Measurements from ENCODE around the gene CTCF. TPM values are rescaled to one million over a fixed set of nuclear protein-coding genes. Genes with fewer than 3 reads are reported as not detected.

Gene CTCF
- total RNA-seq, 4 donors from 2014 or later, result 26.1 to 39.6 (median 31.8) TPM

GRCh38 chr16:67534431-67534830 is 27.9 kb upstream of the CTCF start:
- Histone ChIP-seq H3K36me3 (peaks cover 0 to 2% (median 0%) of the 10 kb centered on the region in 3 donors), H3K27me3 (no peaks in the 10 kb centered on the region), H3K27ac (no peak overlapping the region), H3K9me3 (no peaks in the 10 kb centered on the region), H3K4me3 (no peak overlapping the region), H3K4me1 (peaks cover 0 to 86% (median 36%) of the 10 kb centered on the region in 4 donors)
- TF ChIP-seq, protein P1, sequence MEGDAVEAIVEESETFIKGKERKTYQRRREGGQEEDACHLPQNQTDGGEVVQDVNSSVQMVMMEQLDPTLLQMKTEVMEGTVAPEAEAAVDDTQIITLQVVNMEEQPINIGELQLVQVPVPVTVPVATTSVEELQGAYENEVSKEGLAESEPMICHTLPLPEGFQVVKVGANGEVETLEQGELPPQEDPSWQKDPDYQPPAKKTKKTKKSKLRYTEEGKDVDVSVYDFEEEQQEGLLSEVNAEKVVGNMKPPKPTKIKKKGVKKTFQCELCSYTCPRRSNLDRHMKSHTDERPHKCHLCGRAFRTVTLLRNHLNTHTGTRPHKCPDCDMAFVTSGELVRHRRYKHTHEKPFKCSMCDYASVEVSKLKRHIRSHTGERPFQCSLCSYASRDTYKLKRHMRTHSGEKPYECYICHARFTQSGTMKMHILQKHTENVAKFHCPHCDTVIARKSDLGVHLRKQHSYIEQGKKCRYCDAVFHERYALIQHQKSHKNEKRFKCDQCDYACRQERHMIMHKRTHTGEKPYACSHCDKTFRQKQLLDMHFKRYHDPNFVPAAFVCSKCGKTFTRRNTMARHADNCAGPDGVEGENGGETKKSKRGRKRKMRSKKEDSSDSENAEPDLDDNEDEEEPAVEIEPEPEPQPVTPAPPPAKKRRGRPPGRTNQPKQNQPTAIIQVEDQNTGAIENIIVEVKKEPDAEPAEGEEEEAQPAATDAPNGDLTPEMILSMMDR (IDR thresholded peaks at IDR 0.05), result no peak
- TF ChIP-seq EP300 (IDR thresholded peaks at IDR 0.05), result no peak
- no peak for TF ChIP-seq POLR2A (IDR thresholded peaks at IDR 0.05)
- DNase-seq (ENCODE audit: low spot score in 2 of 2), result no peak

- Histone ChIP-seq H3K27me3 (no peaks in the 10 kb centered on the region), H3K4me1 (peaks cover 0 to 93% (median 36%) of the 10 kb centered on the region in 4 donors), H3K9me3 (no peaks in the 10 kb centered on the region), H3K4me3 (no peak overlapping the region), H3K27ac (no peak overlapping the region), H3K36me3 (peaks cover 0 to 9% (median 0%) of the 10 kb centered on the region in 3 donors)
- TF ChIP-seq, protein P1 (IDR thresholded peaks at IDR 0.05), result no peak
- TF ChIP-seq EP300 (IDR thresholded peaks at IDR 0.05), result no peak
- no peak for TF ChIP-seq POLR2A (IDR thresholded peaks at IDR 0.05)
- 96 to 100% methylated on average over 2 of the region's 2 CpGs for WGBS, 2 donors
- no peak for DNase-seq (ENCODE audit: low spot score in 2 of 2)
Measured at GRCh38 chr16:67535201-67535600, 27.1 kb upstream of the CTCF start.

DNA sequence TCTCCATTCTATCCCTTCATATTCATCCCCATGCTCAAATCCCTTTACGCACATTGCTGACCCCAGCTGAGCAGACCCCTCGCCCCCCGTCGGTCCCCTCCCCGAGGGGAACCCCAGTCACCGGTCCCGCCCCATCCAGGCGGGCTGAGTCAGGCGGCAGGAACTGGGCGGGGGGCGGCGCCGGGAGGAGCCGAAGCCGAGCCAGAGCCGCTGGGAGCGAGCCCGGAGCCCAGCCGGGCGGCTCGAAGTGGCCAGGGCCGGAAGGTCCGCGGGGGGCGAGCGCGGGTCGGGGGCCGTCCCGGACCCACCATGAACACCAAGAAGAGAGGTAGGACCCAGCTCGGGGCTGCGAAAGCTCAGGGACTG is 25.1 kb upstream of the CTCF start:
- peak overlapping the region; percentile 54 to 90 (median 82) for H3K27ac ChIP-seq
- WGBS, 2 donors, result 1% methylated on average over 14 to 15 of the region's 32 CpGs
- H3K4me1 ChIP-seq, result peaks cover 0 to 91% (median 24%) of the 10 kb centered on the region in 4 donors
- no peaks in the 10 kb centered on the region for H3K27me3 ChIP-seq
- H3K9me3 ChIP-seq, result no peaks in the 10 kb centered on the region
- H3K4me3 ChIP-seq, result peak overlapping the region; percentile 43 to 78 (median 63)
- H3K36me3 ChIP-seq, result peaks cover 0 to 30% (median 4%) of the 10 kb centered on the region in 3 donors
- TF ChIP-seq, protein P1 (IDR thresholded peaks at IDR 0.05), result no peak
- TF ChIP-seq POLR2A (IDR thresholded peaks at IDR 0.05) (peak in 1 of 2 donors; percentile 55), EP300 (IDR thresholded peaks at IDR 0.05) (peak in 1 of 2 donors; percentile 21)
- DNase-seq (ENCODE audit: low spot score in 2 of 2), result no peak

DNA sequence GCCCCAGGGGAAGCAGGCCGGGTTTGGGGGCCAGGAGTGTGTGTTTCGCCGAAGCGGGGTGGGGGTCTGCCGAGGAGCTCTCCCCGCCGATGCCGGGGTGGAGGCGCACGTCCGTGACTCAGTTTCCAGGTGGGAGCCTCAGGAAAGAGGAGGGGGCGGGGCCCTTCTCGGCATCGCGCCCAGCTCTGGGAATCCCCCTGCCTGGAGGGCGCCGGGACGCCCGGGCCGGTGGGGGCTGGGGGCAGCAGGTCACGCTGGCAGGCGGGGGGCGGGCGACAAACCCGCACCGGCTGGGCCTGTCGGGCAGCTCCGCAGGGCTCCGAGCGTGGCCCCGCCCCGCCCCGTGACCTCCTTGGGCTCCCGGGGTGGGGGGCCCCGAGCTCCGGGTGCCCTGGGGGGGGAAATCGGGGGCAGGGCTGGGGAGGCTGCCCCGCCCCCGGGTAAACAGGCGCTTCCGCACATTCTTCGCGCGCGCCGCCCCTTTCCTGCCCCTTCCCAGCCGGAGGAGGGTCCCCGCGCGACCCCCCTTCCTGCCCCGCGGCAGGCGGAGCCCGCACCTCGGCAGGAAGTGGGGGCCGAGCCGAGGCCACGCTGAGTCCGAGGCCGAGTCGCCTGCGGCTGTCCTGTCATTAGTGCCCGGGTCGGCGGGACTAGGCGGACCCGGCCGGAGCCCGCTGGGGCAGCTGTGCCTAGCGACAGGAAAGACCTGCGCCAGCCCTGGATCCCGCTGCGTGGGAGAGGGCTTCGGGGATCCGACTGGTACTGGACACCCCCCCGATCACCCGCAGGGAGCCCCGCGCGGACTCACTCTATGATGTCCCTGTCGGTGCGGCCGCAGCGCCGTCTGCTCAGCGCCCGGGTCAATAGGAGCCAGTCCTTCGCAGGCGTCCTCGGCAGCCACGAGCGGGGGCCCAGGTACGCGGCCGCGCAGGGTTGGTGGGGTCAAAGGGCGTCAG is 24.4 kb upstream of the CTCF start:
- Histone ChIP-seq H3K4me3 (peak overlapping the region; percentile 43 to 78 (median 63)), H3K27me3 (no peaks in the 10 kb centered on the region), H3K9me3 (no peaks in the 10 kb centered on the region), H3K36me3 (peaks cover 0 to 36% (median 5%) of the 10 kb centered on the region in 3 donors), H3K4me1 (peaks cover 0 to 91% (median 22%) of the 10 kb centered on the region in 4 donors), H3K27ac (peak overlapping the region; percentile 54 to 90 (median 82))
- DNase-seq (ENCODE audit: low spot score in 2 of 2), result no peak
- WGBS, 2 donors, result 0 to 2% methylated on average over 20 to 24 of the region's 97 CpGs
- TF ChIP-seq POLR2A (IDR thresholded peaks at IDR 0.05) (no peak), EP300 (IDR thresholded peaks at IDR 0.05) (no peak)
- TF ChIP-seq, protein P1 (IDR thresholded peaks at IDR 0.05), result no peak

- Histone ChIP-seq H3K27ac (peak overlapping the region in 3 of 4 donors; percentile 80 to 90 (median 84)), H3K36me3 (peaks cover 0 to 44% (median 8%) of the 10 kb centered on the region in 3 donors), H3K9me3 (no peaks in the 10 kb centered on the region), H3K4me1 (peaks cover 0 to 85% (median 22%) of the 10 kb centered on the region in 4 donors), H3K4me3 (peak overlapping the region; percentile 43 to 78 (median 63)), H3K27me3 (no peaks in the 10 kb centered on the region)
- TF ChIP-seq, protein P1 (IDR thresholded peaks at IDR 0.05), result no peak
- no peak for TF ChIP-seq EP300 (IDR thresholded peaks at IDR 0.05)
- no peak for TF ChIP-seq POLR2A (IDR thresholded peaks at IDR 0.05)
- no peak for DNase-seq (ENCODE audit: low spot score in 2 of 2)
- WGBS, 2 donors, result 38 to 47% methylated on average over 20 to 23 of the region's 23 CpGs
Measured at GRCh38 chr16:67538666-67539101, 23.6 kb upstream of the CTCF start.

Measured in tibial nerve (tissue), 4 donors.